ENCODE measurements around the gene TNFSF8. TPM values are rescaled to one million over a fixed set of nuclear protein-coding genes. Genes with fewer than 3 reads are reported as not detected.

The TNFSF8 gene
- total RNA-seq, 1 donor from 2014 or later: not detected

GRCh38 chr9:114902786-114903524 lies 27.4 kb downstream of the TNFSF8 start:
- no peak overlapping the region for H3K4me3 Mint-ChIP-seq (ENCODE audit: unreplicated experiment)
- peak overlapping the region; percentile 45 for H3K27ac Mint-ChIP-seq (ENCODE audit: unreplicated experiment)
- no peaks in the 10 kb centered on the region for H3K27me3 Mint-ChIP-seq (ENCODE audit: low read depth)
- H3K4me1 Mint-ChIP-seq (ENCODE audit: low read depth): peaks cover 15% of the 10 kb centered on the region
- no peaks in the 10 kb centered on the region for H3K36me3 Mint-ChIP-seq (ENCODE audit: low read depth)
- TF ChIP-seq CTCF (IDR thresholded peaks at IDR 0.05): no peak
- no peaks in the 10 kb centered on the region for H3K9me3 Mint-ChIP-seq (ENCODE audit: low read depth)
- no peak for DNase-seq (ENCODE audit: low spot score)

- Mint-ChIP-seq H3K4me3 (ENCODE audit: unreplicated experiment) (peak overlapping the region; percentile 25), H3K4me1 (ENCODE audit: low read depth) (peaks cover 10% of the 10 kb centered on the region), H3K9me3 (ENCODE audit: low read depth) (no peaks in the 10 kb centered on the region), H3K27me3 (ENCODE audit: low read depth) (no peaks in the 10 kb centered on the region), H3K27ac (ENCODE audit: unreplicated experiment) (peak overlapping the region; percentile 94), H3K36me3 (ENCODE audit: low read depth) (no peaks in the 10 kb centered on the region)
- TF ChIP-seq CTCF (IDR thresholded peaks at IDR 0.05): no peak
- DNase-seq (ENCODE audit: low spot score): no peak
Observed at GRCh38 chr9:114900942-114901802, 29.2 kb downstream of the TNFSF8 start.

DNA sequence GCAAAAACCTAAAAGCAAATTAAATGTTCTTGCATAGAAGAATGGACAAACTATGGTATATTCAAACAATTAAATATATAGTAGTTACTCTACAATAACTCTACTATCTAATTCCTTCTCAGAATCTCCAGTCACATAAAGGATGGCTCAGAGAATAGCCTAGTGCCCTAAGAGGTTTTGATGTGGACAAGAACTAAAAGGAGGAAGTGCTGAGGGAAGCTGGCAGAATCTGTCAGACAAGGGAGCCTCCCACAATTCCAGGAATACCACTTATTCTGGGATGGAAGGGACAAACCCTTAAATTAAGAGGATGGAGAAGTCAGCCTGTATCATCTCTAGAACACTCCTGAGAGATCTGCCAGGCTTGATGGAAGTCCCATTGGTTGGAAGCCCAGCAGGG lies 30.4 kb downstream of the TNFSF8 start:
- H3K36me3 Mint-ChIP-seq (ENCODE audit: low read depth): no peaks in the 10 kb centered on the region

GRCh38 chr9:114899461-114899860 lies 30.9 kb downstream of the TNFSF8 start:
- H3K27me3 Mint-ChIP-seq (ENCODE audit: low read depth): no peaks in the 10 kb centered on the region
- H3K27ac Mint-ChIP-seq (ENCODE audit: unreplicated experiment): no peak overlapping the region
- H3K9me3 Mint-ChIP-seq (ENCODE audit: low read depth): no peaks in the 10 kb centered on the region
- H3K4me1 Mint-ChIP-seq (ENCODE audit: low read depth): peaks cover 25% of the 10 kb centered on the region
- H3K36me3 Mint-ChIP-seq (ENCODE audit: low read depth): no peaks in the 10 kb centered on the region
- no peak for DNase-seq (ENCODE audit: low spot score)
- H3K4me3 Mint-ChIP-seq (ENCODE audit: unreplicated experiment): no peak overlapping the region
- TF ChIP-seq CTCF (IDR thresholded peaks at IDR 0.05): no peak

More for the DNA sequence above, 30.4 kb downstream of the TNFSF8 start:
- H3K4me1 Mint-ChIP-seq (ENCODE audit: low read depth): peaks cover 19% of the 10 kb centered on the region
- TF ChIP-seq CTCF (IDR thresholded peaks at IDR 0.05): no peak
- no peak overlapping the region for H3K4me3 Mint-ChIP-seq (ENCODE audit: unreplicated experiment)
- H3K27me3 Mint-ChIP-seq (ENCODE audit: low read depth): no peaks in the 10 kb centered on the region
- peak overlapping the region; percentile 15 for H3K27ac Mint-ChIP-seq (ENCODE audit: unreplicated experiment)
- no peaks in the 10 kb centered on the region for H3K9me3 Mint-ChIP-seq (ENCODE audit: low read depth)
- DNase-seq (ENCODE audit: low spot score): no peak

DNA sequence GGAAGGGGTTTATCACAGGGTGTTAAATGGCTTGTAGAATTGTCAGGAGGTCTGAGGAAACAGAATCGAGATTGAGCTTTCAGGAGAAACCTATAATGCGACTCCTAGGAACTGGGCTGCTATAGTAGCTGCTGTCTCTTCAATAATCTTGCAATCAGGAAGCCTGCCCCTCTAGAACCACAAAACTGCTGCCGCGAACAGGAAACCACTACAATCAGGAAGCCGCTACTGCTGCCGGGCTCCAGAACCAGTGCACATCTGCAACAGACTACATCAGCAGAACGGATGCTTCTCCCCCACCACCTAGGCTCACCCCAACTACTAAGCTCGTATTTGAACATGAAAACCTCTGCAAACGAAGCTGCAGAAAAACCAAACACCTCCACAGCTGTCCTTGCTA lies 31.6 kb downstream of the TNFSF8 start:
- Mint-ChIP-seq H3K27me3 (ENCODE audit: low read depth) (no peaks in the 10 kb centered on the region), H3K4me3 (ENCODE audit: unreplicated experiment) (no peak overlapping the region), H3K4me1 (ENCODE audit: low read depth) (peaks cover 32% of the 10 kb centered on the region), H3K9me3 (ENCODE audit: low read depth) (no peaks in the 10 kb centered on the region), H3K27ac (ENCODE audit: unreplicated experiment) (no peak overlapping the region), H3K36me3 (ENCODE audit: low read depth) (no peaks in the 10 kb centered on the region)
- no peak for TF ChIP-seq CTCF (IDR thresholded peaks at IDR 0.05)
- no peak for DNase-seq (ENCODE audit: low spot score)

Data from chondrocyte (in vitro differentiated cells).